Astrocyte of the cerebellum (primary cell): ENCODE results near the gene NIN.
"Not testable (repeated sequence)": the region's sequence is repeated elsewhere in the genome, so short reads cannot be mapped to it uniquely, and the experiment has no call there.

ENCODE experiments used
- DNase-seq: peaks from one replicate; pipeline ENCODE4 v3.0.0-alpha.2; 2011; ENCODE audit warnings: low read depth
- H3K4me3 ChIP-seq: 2 replicates; pipeline ENCODE4 v1.5.1; 2011; ENCODE audit warnings: mild to moderate bottlenecking, low read depth, low read length, moderate library complexity
- in situ Hi-C: cut with HindIII; loops from 2 replicates; pipeline ENCODE4 v1.10.0; 2017; ENCODE audit warnings: low sequenced_read_pairs
- TF ChIP-seq, protein P1 (sequence below): IDR thresholded peaks from 2 replicates; pipeline ENCODE4 v1.5.1; 2012; ENCODE audit warnings: low read length, low read depth, moderate library complexity, mild to moderate bottlenecking; ENCODE audit errors: missing control alignments

Gene NIN

DNA sequence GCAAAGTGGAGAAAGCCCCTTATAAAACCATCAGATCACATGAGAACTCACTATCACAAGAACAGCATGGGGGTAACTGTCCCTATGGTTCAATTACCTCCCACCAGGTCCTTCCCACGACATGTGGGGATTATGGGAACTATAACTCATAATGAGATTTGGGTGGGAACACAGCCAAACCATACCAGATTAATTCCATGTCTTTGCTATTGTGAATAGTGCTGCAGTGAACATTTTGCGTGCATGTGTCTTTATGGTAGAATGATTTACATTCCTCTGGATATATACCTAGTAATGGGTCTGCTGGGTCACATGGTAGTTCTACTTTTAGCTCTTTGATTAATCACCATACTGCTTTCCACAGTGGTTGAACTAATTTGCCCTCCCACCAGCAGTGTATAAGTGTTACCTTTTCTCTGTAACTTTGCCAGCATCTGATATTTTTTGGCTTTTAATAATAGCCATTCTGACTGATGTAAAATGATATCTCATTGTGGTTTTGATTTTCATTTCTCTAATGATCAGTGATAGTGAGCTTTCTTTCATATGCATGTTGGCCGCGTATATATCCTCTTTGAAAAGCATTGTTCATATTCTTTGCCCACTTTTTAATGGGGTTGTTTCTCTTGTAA, 133.2 kb downstream of the NIN start:
- TF ChIP-seq, protein P1, sequence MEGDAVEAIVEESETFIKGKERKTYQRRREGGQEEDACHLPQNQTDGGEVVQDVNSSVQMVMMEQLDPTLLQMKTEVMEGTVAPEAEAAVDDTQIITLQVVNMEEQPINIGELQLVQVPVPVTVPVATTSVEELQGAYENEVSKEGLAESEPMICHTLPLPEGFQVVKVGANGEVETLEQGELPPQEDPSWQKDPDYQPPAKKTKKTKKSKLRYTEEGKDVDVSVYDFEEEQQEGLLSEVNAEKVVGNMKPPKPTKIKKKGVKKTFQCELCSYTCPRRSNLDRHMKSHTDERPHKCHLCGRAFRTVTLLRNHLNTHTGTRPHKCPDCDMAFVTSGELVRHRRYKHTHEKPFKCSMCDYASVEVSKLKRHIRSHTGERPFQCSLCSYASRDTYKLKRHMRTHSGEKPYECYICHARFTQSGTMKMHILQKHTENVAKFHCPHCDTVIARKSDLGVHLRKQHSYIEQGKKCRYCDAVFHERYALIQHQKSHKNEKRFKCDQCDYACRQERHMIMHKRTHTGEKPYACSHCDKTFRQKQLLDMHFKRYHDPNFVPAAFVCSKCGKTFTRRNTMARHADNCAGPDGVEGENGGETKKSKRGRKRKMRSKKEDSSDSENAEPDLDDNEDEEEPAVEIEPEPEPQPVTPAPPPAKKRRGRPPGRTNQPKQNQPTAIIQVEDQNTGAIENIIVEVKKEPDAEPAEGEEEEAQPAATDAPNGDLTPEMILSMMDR: no peak
- peak; percentile 39 for DNase-seq
- in situ Hi-C loops: no loop called here
- no peak overlapping the region for H3K4me3 ChIP-seq

GRCh38 chr14:50694260-50694659, 136.7 kb downstream of the NIN start:
- DNase-seq, H3K4me3 ChIP-seq, in situ Hi-C loops: not testable (repeated sequence)

GRCh38 chr14:50688875-50689274, 142.1 kb downstream of the NIN start:
- no peak for DNase-seq
- no peak overlapping the region for H3K4me3 ChIP-seq
- in situ Hi-C loops: no loop called here
- TF ChIP-seq, protein P1: no peak

DNA sequence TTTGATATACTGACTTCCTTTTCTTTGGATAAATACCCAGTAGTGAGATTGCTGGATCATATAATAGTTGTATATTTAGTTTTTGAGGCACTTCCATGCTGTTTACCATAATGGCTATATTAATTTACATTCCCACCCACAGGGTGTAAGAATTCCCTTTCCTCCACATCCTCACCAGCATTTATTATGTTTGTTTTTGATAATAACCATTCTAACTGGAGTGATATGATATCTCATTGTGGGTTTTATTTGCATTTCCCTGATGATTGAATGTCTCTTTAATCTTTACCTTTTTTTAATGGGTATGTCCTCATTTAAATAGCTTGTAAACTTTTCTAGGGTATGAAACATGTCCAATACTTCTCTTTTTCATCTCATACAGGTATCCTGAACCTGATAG, 151.3 kb downstream of the NIN start:
- TF ChIP-seq, protein P1: no peak
- no peak overlapping the region for H3K4me3 ChIP-seq
- no peak for DNase-seq
- in situ Hi-C loops: no loop called here

- no peak for DNase-seq
- H3K4me3 ChIP-seq: no peak overlapping the region
- in situ Hi-C loops: no loop called here
- TF ChIP-seq, protein P1: no peak
These were observed 152.8 kb downstream of the NIN start for GRCh38 chr14:50678163-50678562.

DNA sequence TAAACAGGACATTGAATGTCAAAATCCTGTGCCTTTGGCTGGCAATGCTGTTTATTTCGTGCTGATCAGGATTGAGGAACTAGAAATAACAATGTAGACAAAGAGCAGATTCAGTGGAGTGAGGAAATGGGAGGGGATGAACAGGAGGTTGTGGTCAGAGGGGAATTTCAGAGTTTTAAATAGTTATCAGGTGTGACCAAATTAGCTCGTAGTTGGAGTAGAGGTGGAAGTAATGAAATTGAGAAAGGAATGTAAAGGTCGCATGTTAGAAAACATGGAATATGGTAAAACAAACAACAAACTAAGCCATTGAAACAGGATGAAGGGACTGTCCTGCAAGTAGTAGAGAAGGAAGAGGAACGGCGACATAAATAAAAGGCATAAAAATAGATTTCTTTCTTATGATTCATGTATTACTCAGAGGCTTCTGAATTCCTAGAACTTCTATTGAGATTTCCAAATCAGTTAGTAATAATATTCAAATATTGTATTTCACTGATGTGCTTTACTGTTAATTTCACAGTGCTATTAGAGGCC, 153.4 kb downstream of the NIN start:
- DNase-seq: peak; percentile 49
- no peak overlapping the region for H3K4me3 ChIP-seq
- in situ Hi-C loops: no loop called here
- TF ChIP-seq, protein P1: no peak

- no peak for DNase-seq
- H3K4me3 ChIP-seq: no peak overlapping the region
- in situ Hi-C loops: no loop called here
- TF ChIP-seq, protein P1: no peak
These were observed 154.0 kb downstream of the NIN start for GRCh38 chr14:50676814-50677516.
